HuH-7.5 (cell line): ENCODE data around the gene ZC3H8.
"Not testable (repeated sequence)": the region's sequence is repeated elsewhere in the genome, so short reads cannot be mapped to it uniquely, and the experiment has no call there.

Source experiments
- DNase-seq: peaks from one replicate; pipeline ENCODE4 v3.0.0; 2011; ENCODE audit warnings: low spot score

Gene ZC3H8

GRCh38 chr2:112259509-112260294, 4.9 kb upstream of the ZC3H8 start:
- DNase-seq, result peak; percentile 27

DNA sequence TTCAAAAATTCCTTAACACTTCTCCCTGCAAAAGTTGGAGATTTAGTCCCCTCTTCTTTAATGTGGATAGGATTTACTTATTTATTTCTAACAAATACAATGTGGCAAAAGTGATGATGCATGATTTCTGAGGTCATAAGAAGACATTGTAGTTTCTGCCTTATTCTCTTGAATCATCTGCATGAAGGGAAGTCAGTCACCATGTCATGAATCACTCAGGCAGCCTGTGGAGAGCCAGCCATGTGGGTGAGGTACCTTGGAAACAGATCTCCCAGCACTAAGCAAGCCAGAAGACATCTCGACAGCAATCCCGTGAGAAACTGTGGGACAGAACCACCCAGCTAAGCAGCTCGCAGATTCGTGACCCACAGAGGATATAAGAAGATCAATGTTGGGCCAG, 2.7 kb upstream of the ZC3H8 start:
- DNase-seq, result no peak

DNA sequence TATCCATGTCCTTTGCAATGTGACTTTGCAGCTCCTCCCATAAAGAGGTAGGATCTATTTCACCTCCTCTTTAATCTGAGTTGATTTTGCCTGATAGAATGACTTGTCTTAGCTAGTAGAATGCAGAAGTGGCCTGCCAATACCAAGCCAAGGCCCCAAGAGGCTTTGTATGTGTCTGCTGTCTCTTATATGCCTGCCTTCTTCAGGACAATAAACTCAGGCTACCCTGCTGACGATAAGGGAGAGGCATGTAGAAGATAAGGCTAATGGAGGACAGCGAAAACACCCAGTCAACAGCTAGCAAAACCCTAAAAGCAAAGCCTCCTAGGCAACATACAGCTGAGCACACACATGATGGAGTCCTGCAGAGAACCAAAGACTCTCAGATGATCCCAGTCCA, 1.8 kb upstream of the ZC3H8 start:
- no peak for DNase-seq

GRCh38 chr2:112255875-112256274, 1.0 kb upstream of the ZC3H8 start:
- DNase-seq, result no peak

DNA sequence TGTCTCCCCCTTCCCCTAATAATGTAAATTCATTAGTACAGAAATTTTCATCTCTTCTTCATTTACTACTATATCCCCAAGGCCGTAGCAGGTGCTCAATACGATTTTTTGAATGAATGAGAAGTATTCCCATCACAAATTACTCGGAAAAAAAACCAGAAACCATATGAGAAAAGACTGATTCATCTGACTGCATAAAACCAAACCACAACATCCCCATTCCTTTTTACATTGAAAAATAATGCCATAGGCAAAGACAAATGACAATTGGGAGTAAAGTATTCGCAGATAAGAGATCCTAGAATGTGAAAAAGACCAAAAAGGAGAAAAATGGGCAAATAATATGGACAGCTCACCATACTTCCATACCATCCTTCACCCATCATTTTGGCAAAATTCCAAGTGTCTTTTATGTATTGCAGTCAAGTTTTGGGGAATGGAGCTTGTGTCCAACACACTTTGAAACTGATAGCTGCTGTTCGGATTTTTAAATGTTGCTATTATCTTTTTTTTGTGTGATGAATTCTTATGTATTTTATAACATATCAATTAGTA, 1.5 kb downstream of the ZC3H8 start:
- DNase-seq, result no peak

DNA sequence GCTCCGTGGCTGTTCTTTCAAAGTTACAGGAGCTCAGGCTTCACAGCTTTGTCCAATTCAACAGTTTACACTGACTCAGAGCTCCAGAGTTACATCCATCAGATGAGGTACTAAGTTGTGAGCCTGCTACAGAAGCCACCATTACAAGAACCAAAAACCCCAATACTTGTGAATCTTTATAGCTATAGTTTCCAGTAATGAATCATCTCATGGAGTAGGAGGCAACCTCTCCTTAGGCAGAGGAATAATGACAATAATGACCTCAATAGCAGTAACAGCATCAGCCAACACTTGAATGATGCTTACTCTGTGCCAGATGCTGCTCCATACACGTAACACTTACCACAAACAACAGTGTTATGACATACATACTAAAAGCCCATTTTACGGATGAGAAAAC, 3.6 kb downstream of the ZC3H8 start:
- no peak for DNase-seq

- no peak for DNase-seq
Observed at GRCh38 chr2:112244854-112245253, 10.0 kb downstream of the ZC3H8 start.

DNA sequence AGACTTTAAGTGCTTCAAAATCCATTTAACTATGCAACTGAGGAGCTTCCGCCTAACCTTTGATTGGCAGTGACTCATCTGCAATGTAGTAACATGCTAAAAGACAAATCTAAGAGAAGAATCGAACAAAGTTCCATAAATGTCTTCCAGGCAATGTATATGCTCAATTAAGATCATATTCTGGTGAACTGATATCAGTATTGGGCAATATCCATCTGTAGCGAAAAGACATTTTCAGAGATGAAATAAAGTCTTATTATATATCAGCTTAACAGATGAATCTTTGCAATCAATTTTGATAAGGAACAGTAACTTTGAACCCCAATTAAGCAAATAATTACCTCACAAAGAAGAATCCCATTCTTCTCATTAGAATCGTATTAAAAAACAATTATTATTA, 11.6 kb downstream of the ZC3H8 start:
- no peak for DNase-seq

GRCh38 chr2:112242384-112242783, 12.5 kb downstream of the ZC3H8 start:
- no peak for DNase-seq

DNA sequence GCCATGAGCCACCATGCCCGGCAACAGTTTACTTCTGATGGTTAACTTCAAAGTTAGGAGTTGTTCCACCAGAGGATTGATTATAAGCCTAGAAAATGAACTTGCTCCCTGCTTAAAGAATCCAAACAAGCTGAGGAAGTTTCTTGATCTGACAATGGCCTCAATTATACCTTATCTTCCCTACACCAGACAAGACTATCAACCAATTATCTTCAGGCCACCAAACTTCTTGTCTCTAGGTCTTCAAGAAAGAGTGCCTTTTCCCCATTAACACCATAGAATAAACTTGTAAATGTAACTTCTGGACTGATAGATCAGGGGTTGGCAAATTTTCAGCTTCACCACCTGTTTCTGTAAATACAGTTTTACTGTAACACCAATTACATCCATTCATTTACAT, 15.0 kb downstream of the ZC3H8 start:
- DNase-seq, result no peak

DNA sequence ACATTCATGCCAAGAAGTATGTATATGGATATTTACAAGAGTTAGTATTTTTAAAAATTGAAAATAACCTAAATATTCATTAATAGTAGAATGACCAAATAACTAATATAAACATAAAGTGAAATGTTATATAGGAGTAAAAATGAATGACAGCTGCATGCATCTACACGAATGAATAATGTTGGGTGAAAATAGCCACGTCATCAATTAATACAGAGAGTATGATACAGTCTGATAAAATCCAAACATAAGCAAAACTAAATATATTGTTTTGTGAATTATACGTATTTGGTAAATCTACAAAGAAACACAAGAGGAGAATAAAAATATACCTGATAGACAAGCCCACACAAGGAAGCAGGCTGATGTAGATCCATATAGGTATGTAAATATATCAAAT, 24.5 kb downstream of the ZC3H8 start:
- no peak for DNase-seq

DNA sequence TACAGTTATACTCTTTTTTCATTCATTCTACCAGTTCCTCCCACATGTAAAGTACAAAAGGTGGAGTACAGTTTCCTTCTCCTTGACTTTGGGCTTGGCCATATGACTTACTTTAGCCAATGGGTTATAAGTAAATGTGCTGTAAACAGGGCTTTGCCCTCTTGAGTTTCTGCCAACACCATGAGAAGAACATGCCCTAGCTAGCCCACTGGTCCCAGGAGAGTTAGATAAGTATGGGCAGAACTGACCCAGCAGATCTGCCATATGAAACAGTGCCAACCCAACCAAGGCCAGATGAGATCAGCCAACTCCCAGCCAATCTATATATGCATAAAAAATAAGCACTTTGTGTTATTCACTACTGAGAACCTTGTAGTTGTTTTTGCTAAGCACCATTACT, 25.5 kb downstream of the ZC3H8 start:
- DNase-seq, result no peak

- DNase-seq, result no peak
Observed at GRCh38 chr2:112220831-112221230, 34.0 kb downstream of the ZC3H8 start.

DNA sequence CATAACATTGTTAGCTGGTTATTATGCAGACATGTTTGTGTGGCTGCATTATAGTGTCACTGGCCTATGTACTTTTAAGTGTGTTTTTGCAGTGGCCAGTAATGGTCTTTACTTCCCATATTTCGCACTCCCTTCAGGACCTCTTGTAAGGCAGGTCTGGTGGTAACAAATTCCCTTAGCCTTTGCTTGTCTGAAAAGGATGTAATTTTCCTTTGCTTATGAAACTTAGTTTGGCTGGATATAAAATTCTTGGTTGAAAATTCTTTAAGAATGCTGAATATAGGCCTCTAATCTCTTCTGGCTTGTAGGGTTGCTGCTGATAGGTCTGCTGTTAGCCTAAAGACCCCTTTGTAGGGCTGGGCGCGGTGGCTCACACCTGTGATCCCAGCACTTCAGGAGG, 34.7 kb downstream of the ZC3H8 start:
- no peak for DNase-seq

DNA sequence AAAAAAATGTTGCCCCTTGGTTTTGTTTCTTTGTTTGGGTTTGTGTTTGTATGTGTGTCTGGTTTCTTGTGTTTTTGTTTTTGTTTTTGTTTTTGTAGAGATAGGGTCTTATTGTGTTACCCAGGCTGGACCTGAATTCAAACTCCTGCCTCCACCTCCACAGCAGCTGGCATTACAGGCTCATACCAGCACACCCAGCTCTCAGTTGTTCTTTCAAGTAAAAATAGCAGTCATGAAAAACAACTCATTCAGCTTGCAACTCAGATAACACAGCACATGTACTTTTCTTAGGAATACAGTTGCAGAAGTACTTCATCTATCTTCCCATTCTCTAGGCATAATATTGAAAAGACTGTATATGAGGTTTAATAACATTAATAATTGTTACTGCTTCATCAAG, 37.0 kb downstream of the ZC3H8 start:
- no peak for DNase-seq

- peak; percentile 20 for DNase-seq
Observed at GRCh38 chr2:112216167-112216566, 38.7 kb downstream of the ZC3H8 start.

DNA sequence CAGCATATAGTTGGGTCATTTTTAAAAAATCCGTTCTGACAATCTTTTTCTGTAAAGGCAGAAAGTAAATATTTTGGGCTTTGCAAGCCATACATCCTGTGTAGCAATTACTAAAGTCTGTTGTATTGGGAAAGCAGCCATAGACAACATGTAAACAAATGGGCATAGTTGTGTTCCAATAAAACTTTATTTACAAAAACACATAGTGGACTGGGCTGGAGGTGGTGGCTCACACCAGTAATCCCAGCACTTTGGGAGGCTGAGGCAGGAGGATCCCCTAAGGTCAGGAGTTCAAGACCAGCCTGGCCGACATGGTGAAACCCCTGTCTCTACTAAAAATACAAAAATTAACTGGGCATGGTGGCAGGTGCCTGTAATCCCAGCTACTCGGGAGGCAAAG, 46.9 kb downstream of the ZC3H8 start:
- not testable (repeated sequence) for DNase-seq

DNA sequence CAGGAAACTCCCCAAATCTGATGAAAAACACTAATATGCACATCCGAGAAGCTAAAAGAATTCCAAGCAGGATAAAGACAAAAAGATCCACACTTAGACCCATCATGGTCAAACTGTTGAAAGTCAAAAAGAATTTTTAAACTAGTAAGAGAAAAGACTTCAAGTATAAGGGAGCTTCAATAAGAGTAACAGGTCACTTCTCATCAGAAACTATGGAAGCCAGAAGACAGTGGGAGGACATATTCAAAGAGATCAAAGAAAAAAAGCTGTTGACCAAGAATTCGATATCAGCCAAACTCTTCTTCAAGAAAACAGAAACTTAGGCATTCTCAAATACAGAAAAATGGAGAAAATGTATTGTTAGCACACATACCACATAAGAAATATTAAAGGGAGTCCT, 50.4 kb downstream of the ZC3H8 start:
- no peak for DNase-seq

DNA sequence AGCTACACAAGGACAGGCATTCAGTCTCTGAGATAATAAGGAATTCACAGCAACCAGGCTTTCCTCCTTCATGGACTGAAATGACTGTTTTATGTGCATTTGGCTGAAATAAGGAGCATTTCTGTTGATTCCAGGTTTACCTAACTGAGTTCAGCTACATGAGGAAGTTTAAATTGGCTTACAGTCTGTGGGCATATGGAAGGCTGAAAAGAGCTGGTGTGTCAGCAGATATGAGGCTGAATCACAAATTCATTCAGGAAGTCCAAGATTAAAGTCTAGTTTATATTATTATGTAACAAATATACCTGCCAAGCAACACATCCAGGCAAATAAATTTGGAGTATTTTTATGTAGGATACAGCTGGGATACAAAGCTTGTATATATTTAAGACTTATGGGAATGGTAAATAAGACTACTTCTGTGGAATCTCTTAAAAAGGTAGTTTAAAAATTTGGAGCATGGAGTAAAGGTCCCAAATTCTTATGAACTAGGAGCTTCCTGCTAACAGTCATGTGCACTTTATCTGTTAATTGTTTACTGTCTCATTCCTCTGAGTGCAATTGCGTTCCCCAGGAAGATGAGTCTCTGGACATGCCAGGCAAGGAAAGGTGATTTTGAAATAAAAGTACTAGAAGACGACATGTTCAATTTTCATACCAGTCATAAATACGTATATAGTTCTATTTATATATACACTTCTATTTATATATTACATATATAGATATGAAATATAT, 53.0 kb downstream of the ZC3H8 start:
- no peak for DNase-seq

GRCh38 chr2:112199188-112199587, 55.7 kb downstream of the ZC3H8 start:
- no peak for DNase-seq

DNA sequence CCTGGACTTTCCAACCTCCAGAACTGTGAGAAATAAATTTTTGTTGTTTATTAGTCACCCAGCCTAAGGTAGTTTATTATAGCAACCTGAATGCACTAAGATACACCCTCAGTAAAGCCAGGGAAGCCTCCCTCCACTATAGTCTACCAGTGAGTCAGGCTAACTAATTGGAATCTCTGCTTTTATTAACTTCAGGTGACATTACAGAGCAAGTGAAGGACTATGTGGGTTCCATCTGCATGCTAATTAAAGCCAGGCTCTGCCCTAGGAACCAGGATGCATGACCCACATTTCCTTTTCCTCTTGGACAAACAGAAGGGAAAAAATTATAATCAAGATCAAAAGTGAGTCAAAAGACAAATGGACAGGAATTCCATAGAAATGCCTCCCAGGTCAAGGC, 56.1 kb downstream of the ZC3H8 start:
- DNase-seq, result no peak

- DNase-seq, result no peak
Observed at GRCh38 chr2:112197868-112198267, 57.0 kb downstream of the ZC3H8 start.

- no peak for DNase-seq
Observed at GRCh38 chr2:112195950-112196349, 58.9 kb downstream of the ZC3H8 start.
